Subcutaneous abdominal adipose tissue (tissue), 5 donors: ENCODE measurements around the gene FRG2.
"Not testable (repeated sequence)": the region's sequence is repeated elsewhere in the genome, so short reads cannot be mapped to it uniquely, and the experiment has no call there.

ENCODE experiments used
- H3K27ac ChIP-seq: one replicate; pipeline ENCODE4 v1.7.0; 2013; ENCODE audit warnings: low read depth, mild to moderate bottlenecking, inconsistent platforms, low read length, moderate library complexity
- H3K27me3 ChIP-seq, 5 donors: one replicate each; pipeline ENCODE4 v1.7.0; 2013; ENCODE audit warnings: low read length in 5 of 5, inconsistent platforms in 1 of 5; ENCODE audit not compliant: control insufficient read depth in 5 of 5, insufficient read depth in 4 of 5
- H3K36me3 ChIP-seq, 5 donors: one replicate each; pipeline ENCODE4 v1.7.0; 2013; ENCODE audit warnings: low read length in 5 of 5; ENCODE audit not compliant: control insufficient read depth in 5 of 5, insufficient read depth in 5 of 5
- H3K4me1 ChIP-seq, 5 donors: one replicate each; pipeline ENCODE4 v1.7.0; 2013; ENCODE audit warnings: low read length in 5 of 5, mild to moderate bottlenecking in 3 of 5, moderate library complexity in 1 of 5; ENCODE audit not compliant: control insufficient read depth in 5 of 5, insufficient read depth in 5 of 5
- H3K4me3 ChIP-seq, 5 donors: one replicate each; pipeline ENCODE4 v1.7.0; 2013; ENCODE audit warnings: low read length in 5 of 5, low read depth in 1 of 5
- H3K9ac ChIP-seq, 5 donors: one replicate each; pipeline ENCODE4 v1.7.0; 2013; ENCODE audit warnings: low read length in 5 of 5, mild to moderate bottlenecking in 4 of 5, moderate library complexity in 3 of 5
- H3K9me3 ChIP-seq, 5 donors: one replicate each; pipeline ENCODE4 v1.7.0; 2013; ENCODE audit warnings: low read length in 5 of 5; ENCODE audit not compliant: control insufficient read depth in 5 of 5
- donor health status: healthy.
- donor health status: healthy.
- donor health status: healthy.
- donor health status: healthy.
- donor health status: healthy.

Gene FRG2

DNA sequence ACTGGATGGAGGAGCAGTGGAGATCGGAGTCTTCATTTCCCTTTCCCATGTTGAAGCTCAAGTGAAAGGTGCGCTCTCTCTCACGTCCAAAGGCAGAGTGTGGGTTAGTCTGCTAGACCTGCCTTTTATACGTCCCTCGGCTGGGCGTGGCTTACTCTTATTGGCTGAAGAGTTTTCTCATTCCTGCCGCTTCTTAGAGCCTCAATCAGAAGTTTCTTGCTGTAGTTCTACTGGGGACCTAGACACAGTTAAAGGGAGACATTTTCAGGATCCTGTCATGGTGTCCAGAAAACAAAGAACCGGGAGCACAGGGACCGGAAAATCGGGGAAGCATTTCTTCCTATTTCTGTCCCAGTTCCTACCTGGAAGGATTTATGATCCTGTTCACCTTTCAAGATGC, at the start of gene FRG2:
TSS of gene FRG2 (minus strand) at position 101 of the 400 bp plus-strand sequence. CDS start at position 49, 52 bp downstream.
- not testable (repeated sequence) for H3K36me3 ChIP-seq, H3K9me3 ChIP-seq, H3K27ac ChIP-seq, H3K4me1 ChIP-seq, H3K4me3 ChIP-seq, H3K9ac ChIP-seq, H3K27me3 ChIP-seq

DNA sequence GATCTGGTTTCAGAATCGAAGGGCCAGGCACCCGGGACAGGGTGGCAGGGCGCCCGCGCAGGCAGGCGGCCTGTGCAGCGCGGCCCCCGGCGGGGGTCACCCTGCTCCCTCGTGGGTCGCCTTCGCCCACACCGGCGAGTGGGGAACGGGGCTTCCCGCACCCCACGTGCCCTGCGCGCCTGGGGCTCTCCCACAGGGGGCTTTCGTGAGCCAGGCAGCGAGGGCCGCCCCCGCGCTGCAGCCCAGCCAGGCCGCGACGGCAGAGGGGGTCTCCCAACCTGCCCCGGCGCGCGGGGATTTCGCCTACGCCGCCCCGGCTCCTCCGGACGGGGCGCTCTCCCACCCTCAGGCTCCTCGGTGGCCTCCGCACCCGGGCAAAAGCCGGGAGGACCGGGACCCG, 41.3 kb upstream of the FRG2 start:
- not testable (repeated sequence) for H3K9me3 ChIP-seq, H3K27me3 ChIP-seq, H3K4me1 ChIP-seq, H3K27ac ChIP-seq, H3K4me3 ChIP-seq, H3K9ac ChIP-seq, H3K36me3 ChIP-seq

GRCh38 chr4:190064805-190065204, 37.7 kb upstream of the FRG2 start:
- not testable (repeated sequence) for H3K4me3 ChIP-seq, H3K9ac ChIP-seq, H3K27me3 ChIP-seq, H3K4me1 ChIP-seq, H3K9me3 ChIP-seq, H3K36me3 ChIP-seq, H3K27ac ChIP-seq

GRCh38 chr4:190064342-190064741, 37.3 kb upstream of the FRG2 start, which contains the start of gene DBET:
Gene DBET (plus strand): TSS chr4:190064502.
- not testable (repeated sequence) for H3K4me1 ChIP-seq, H3K9ac ChIP-seq, H3K27me3 ChIP-seq, H3K27ac ChIP-seq, H3K36me3 ChIP-seq, H3K9me3 ChIP-seq, H3K4me3 ChIP-seq

DNA sequence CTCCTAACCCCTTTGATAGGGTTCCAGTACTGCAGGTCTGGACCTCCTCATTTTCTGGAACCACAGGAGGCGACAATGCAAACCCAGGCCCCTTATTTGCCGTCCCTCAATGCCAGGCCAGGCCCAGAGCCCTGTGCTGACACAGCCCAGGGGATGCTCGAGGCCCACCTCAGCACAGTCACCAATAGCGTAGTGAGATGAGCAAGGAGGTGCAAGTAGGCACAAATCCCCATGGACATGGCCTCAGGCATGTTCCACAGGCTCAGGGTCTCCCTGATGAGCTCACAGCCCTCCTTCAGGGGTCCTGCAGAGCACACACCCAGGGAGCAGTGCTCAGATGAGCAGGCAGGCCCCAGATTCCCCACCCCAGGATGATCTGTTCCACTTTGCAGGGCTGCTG, 31.9 kb upstream of the FRG2 start:
- H3K36me3 ChIP-seq, H3K4me3 ChIP-seq, H3K27me3 ChIP-seq, H3K9ac ChIP-seq, H3K9me3 ChIP-seq, H3K27ac ChIP-seq, H3K4me1 ChIP-seq: not testable (repeated sequence)

- H3K36me3 ChIP-seq, H3K4me3 ChIP-seq, H3K9ac ChIP-seq, H3K4me1 ChIP-seq, H3K27ac ChIP-seq, H3K27me3 ChIP-seq, H3K9me3 ChIP-seq: not testable (repeated sequence)
Measured at GRCh38 chr4:190049378-190050239, 22.6 kb upstream of the FRG2 start.

GRCh38 chr4:190047627-190048026, 20.6 kb upstream of the FRG2 start:
- not testable (repeated sequence) for H3K36me3 ChIP-seq, H3K4me3 ChIP-seq, H3K9ac ChIP-seq, H3K9me3 ChIP-seq, H3K27ac ChIP-seq, H3K27me3 ChIP-seq, H3K4me1 ChIP-seq

- not testable (repeated sequence) for H3K27me3 ChIP-seq, H3K4me1 ChIP-seq, H3K9ac ChIP-seq, H3K9me3 ChIP-seq, H3K27ac ChIP-seq, H3K4me3 ChIP-seq, H3K36me3 ChIP-seq
Measured at GRCh38 chr4:190040873-190041272, 13.8 kb upstream of the FRG2 start.

DNA sequence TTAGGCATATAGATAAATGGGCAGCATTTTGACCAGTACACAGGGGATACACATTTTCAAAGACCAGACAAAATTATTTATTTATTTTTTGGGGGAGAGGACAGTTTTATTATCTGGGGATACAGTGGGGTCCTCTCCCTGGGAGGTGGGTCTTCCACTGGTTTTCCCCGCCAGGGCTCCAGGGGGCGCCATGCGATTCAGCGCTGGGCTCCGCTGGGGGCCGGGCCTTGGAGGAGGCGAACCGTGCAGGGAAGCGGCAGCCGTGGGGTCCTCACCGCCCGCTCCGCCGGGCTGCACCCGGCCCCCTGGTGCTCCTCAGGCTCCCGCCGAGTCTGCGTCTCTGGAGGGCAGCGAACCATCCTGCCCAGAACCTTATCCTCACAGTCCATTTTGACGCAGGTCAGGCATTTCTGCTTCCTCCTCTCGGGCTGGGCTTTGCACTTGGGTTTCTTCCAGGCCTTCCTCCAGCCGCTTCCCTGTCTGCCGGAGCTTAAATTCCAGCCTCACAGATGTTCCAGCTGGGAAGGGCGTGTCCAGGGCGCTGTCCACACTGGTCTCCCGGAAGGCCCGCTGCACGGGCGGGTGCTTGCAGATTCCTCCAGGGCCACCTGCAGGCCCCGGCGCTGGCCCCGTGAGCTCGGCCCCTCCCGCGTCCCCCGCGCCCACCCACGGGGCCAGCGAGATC, 10.8 kb upstream of the FRG2 start:
- H3K4me1 ChIP-seq, H3K27me3 ChIP-seq, H3K36me3 ChIP-seq, H3K9me3 ChIP-seq, H3K9ac ChIP-seq, H3K27ac ChIP-seq: not testable (repeated sequence)
- peak overlapping the region in 1 of 5 donors; percentile 42 for H3K4me3 ChIP-seq

- not testable (repeated sequence) for H3K4me1 ChIP-seq, H3K9ac ChIP-seq, H3K36me3 ChIP-seq, H3K9me3 ChIP-seq, H3K27ac ChIP-seq, H3K27me3 ChIP-seq, H3K4me3 ChIP-seq
Measured at GRCh38 chr4:190031264-190031663, 4.2 kb upstream of the FRG2 start.
